ENCODE results near the gene CLOCK.

CLOCK gene

GRCh38 chr4:55543858-55544257, 2.9 kb downstream of the CLOCK start:
- DNase-seq (ENCODE audit: low spot score) = no peak

GRCh38 chr4:55540271-55540670, 6.4 kb downstream of the CLOCK start:
- DNase-seq (ENCODE audit: low spot score) = no peak

- no peak for DNase-seq (ENCODE audit: low spot score)
Measured at GRCh38 chr4:55539658-55540057, 7.1 kb downstream of the CLOCK start.

DNA sequence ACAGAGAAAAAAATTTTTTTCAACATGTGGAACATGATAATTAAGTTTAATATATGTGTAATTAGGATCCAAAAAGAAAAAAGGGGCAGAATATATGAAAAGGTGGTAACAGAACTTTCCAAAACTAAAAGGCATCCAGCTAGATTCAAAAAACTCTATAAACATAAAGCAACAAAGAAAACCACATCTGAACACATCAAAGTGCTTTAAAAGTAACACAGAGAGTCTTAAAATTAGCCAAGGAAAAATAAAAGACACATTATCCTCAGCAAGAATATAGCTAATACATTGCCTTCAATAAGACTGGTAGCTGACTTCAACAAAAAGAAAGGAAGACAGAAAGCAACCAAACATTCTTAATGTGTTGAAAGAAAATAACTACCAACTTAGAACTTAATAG, 8.2 kb downstream of the CLOCK start:
- no peak for DNase-seq (ENCODE audit: low spot score)

- no peak for DNase-seq (ENCODE audit: low spot score)
Measured at GRCh38 chr4:55534306-55534705, 12.4 kb downstream of the CLOCK start.

DNA sequence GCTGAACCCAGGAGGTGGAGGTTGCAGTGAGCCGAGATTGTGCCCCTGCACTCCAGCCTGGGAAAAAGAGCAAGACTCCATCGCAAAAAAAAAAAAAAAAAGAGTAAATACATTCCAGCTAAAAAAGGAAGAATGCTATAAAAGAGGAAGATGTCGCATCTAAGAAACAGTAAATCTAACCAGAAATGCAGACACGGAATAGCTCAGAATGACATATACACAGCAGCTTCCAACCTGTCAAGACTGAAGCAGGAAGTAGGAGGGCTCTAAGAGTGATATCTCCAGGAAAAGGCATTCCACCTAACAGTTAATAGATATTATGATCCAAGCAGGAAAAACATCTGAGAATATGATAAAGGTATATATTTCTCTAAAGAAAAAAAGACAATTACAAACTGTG, 16.0 kb downstream of the CLOCK start:
- DNase-seq (ENCODE audit: low spot score) = no peak

GRCh38 chr4:55530167-55530566, 16.5 kb downstream of the CLOCK start:
- DNase-seq (ENCODE audit: low spot score) = no peak

GRCh38 chr4:55528491-55528890, 18.2 kb downstream of the CLOCK start:
- no peak for DNase-seq (ENCODE audit: low spot score)

- DNase-seq (ENCODE audit: low spot score) = no peak
Measured at GRCh38 chr4:55524844-55525571, 21.7 kb downstream of the CLOCK start.

DNA sequence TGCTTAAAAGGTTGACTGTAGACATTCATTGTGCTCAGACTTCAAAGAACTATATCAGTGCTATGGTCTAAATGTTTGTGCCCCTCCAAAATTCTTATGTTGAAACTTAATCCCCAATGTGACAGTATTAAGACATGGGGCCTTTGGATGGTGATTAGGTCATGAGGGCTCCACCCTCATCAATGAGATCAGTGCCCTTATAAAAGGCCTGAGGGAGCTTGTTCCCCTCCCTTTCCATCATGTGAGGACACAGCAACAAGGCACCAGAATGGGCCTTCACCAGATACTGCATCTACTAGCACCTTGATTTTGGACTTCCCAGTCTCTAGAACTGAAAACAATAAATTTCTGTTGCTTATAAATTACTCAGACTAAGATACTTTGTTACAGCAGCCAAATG, 28.3 kb downstream of the CLOCK start:
- DNase-seq (ENCODE audit: low spot score) = no peak

DNA sequence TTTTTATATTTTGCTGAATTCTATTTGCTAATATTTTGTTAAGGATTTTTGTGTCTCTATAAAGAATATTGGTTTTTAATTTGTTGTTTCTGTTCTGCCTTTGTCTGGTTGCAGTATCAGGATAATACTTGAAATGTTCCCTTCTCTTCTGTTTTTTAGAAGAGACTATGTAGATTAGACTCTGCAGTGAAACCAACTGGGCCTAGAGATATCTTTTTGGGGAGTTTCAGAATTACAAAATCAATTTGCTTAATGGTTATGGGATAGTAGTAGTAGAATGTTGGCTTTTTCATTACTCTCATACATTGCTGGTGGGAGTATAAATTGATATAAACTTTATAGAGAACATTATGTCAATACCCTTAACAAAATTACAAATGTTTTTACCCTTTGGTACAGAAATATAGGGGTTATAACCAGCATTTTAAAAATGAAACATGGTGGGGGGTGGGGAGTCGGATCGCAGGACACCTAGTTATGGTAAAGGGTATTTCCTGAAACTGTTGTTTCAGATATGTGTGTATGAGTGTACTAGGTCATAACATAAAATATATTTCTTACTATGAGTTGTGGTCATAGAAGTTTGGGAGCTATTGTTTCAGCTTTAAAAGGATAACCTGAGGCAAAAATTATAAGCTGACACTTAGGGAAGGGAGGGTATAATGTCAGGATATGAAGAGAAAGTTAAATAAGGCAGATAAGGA, 29.0 kb downstream of the CLOCK start:
- DNase-seq (ENCODE audit: low spot score) = no peak

DNA sequence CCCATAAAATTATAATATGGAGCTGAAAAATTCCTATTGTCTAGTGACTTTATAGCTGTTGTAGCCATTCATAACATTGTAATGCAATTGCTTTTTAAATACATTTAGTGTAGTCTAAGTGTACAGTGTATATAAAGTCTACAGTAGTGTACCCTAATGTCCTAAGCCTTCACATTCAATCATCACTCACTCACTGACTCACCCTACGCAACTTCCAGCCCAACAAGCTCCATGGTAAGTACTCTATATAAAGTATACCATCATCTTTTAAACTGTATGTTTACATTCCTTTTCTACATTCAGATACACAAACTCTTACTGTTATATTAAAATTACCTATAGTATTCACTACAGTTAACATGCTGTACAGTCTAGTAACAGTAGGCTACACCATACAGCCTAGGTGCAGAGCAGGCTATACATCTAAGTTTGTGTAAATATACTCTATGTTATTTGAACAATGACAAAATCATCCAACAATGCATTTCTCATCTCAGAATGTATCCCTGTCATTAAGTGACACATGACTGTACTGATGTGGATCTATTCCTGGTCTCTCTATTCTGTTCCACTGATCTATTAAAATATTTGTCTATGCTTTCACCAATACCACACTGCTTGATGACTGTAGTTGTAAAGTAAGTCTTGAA, 33.7 kb downstream of the CLOCK start:
- DNase-seq (ENCODE audit: low spot score) = no peak

- no peak for DNase-seq (ENCODE audit: low spot score)
Measured at GRCh38 chr4:55512077-55512476, 34.6 kb downstream of the CLOCK start.

GRCh38 chr4:55510685-55511084, 36.0 kb downstream of the CLOCK start:
- DNase-seq (ENCODE audit: low spot score) = no peak

- DNase-seq (ENCODE audit: low spot score) = no peak
Measured at GRCh38 chr4:55509266-55509665, 37.4 kb downstream of the CLOCK start.

DNA sequence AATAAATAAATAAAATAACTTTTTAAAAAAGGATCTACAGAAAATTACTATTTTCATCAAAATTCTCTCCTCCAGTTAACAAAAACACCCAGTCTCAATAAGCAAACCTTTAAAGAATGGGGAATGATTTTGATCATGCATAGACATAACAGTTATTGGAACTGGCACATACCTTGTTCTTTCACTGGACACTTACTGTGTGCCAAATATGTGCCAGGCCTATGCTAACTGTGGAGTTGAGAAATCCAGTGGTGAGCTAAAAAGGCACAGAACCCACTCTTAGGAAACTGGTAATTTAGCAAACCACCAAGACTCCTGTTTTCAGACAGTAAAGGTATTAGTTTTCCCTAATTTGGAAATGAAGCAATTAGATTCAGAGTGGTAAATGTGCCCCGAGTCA, 39.1 kb downstream of the CLOCK start:
- DNase-seq (ENCODE audit: low spot score) = no peak

- DNase-seq (ENCODE audit: low spot score) = no peak
Measured at GRCh38 chr4:55503169-55503568, 43.5 kb downstream of the CLOCK start.

DNA sequence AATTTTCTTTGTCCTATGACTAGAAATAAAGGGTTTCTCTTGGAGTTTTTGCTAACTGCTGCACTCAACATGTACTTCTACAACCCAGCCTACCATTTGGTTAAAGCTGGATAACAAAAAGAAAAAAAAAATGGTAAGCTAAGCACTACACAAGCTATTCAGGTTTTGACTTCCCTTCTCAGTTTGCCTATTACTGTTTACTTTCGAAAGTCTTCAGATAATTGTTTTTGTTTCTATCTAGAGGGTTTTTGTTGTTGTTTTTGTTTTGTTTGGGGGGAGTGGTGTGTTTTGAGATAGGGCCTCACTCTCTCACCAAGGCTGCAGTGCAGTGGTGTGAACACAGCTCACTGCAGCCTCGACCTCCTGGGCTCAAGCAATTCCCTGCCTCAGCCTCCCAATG, 46.6 kb downstream of the CLOCK start:
- DNase-seq (ENCODE audit: low spot score) = no peak

DNA sequence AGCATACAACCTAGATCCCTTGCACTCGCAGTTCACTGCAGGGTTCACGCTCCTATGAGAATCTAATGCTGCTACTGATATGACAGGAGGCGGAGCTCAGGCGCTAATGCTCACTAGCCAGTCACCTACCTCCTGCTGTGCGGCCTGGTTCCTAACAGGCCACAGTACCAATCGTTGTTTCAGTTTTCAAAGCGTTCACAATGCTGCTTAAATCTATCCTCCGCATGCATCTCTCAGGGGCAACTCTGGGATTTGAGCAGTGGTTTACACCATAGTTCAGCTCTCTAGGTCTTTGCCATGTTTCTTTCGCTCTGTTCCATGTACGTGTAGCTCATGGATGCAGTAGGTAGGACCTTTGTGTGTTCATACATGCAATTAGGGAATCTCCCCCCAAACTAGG, 47.2 kb downstream of the CLOCK start:
- no peak for DNase-seq (ENCODE audit: low spot score)

- DNase-seq (ENCODE audit: low spot score) = no peak
Measured at GRCh38 chr4:55498051-55498450, 48.7 kb downstream of the CLOCK start.

- no peak for DNase-seq (ENCODE audit: low spot score)
Measured at GRCh38 chr4:55491486-55491885, 55.2 kb downstream of the CLOCK start.

GRCh38 chr4:55488716-55489115, 58.0 kb downstream of the CLOCK start:
- DNase-seq (ENCODE audit: low spot score) = no peak

- no peak for DNase-seq (ENCODE audit: low spot score)
Measured at GRCh38 chr4:55485821-55486220, 60.9 kb downstream of the CLOCK start.

Measured in HuH-7 (cell line).